GM12878 (cell line): Measurements from ENCODE around the gene KBTBD13. TPM values are rescaled to one million over a fixed set of nuclear protein-coding genes. Genes with fewer than 3 reads are reported as not detected.

ENCODE experiments used
- ATAC-seq: fragments of 200-7000 bp; cut with Tn5 transposase; 3 replicates; pipeline ENCODE4 v1.9.1; 2020; ENCODE audit warnings: mild to moderate bottlenecking, moderate library complexity
- BruUV-seq: library from RNA; stranded (reverse); fragments of 400-500 nt; replicated peaks from 2 replicates; lab custom pipeline; 2021; lab: Mats Ljungman, UMichigan
- CTCF ChIA-PET: fragments of 300-600 bp; sonication (Branson Sonifier 250); formaldehyde crosslinking; extraction: SDS; loops from one replicate; lab custom pipeline; 2021; ENCODE audit warnings: inconsistent platforms; lab: Yijun Ruan, JAX
- POLR2A ChIA-PET: fragments of 350-600 bp; formaldehyde crosslinking; extraction: SDS; loops from one replicate; lab custom pipeline; 2021; ENCODE audit warnings: inconsistent platforms; lab: Charles Lee
- RAD21 ChIA-PET: fragments of 300-600 bp; sonication (Branson Sonifier 250); formaldehyde crosslinking; loops from one replicate; lab custom pipeline; 2023; ENCODE audit warnings: antibody characterized with exemption; ENCODE audit not compliant: unreplicated experiment; lab: Charles Lee
- SMC1A ChIA-PET: fragments of 300-600 bp; sonication (Branson Sonifier 250); formaldehyde crosslinking; loops from one replicate; lab custom pipeline; 2023; ENCODE audit not compliant: unreplicated experiment, uncharacterized antibody; lab: Charles Lee
- DNase-seq: peaks from one replicate; pipeline ENCODE4 v3.0.0-alpha.2; 2011; ENCODE audit warnings: low read depth, low spot score
- FAIRE-seq: peaks from 3 replicates; lab custom pipeline; 2011; peaks lifted over from hg19 to GRCh38; lab: Jason Lieb, UNC
- H2AFZ ChIP-seq: 2 replicates; pipeline ENCODE4 v1.6.0; 2011; ENCODE audit warnings: low read depth, low read length, control low read depth; ENCODE audit not compliant: control insufficient read depth
- H3K27ac ChIP-seq: 2 replicates; pipeline ENCODE4 v1.5.1; 2011; ENCODE audit warnings: control low read depth; ENCODE audit not compliant: control insufficient read depth, insufficient read depth
- H3K27me3 ChIP-seq, 2 experiments: replicated peaks in 1 of 2; 2 replicates each; pipeline versions ENCODE4 v1.6.0 to v1.6.1; 2011; ENCODE audit warnings: low read length in 1 of 2; ENCODE audit not compliant: control insufficient read depth in 2 of 2, insufficient read depth in 2 of 2
- H3K36me3 ChIP-seq, 2 experiments: 2 replicates each; pipeline ENCODE4 v1.5.1; 2011; ENCODE audit warnings: low read length in 1 of 2; ENCODE audit not compliant: control insufficient read depth in 2 of 2, insufficient read depth in 2 of 2
- H3K4me1 ChIP-seq: 2 replicates; pipeline ENCODE4 v1.6.1; 2011; ENCODE audit warnings: mild to moderate bottlenecking, low read length, moderate library complexity, mixed read lengths; ENCODE audit not compliant: control insufficient read depth, insufficient read depth
- H3K4me2 ChIP-seq: 2 replicates; pipeline ENCODE4 v1.6.0; 2011; ENCODE audit warnings: control low read depth; ENCODE audit not compliant: control insufficient read depth, insufficient read depth
- H3K4me3 ChIP-seq: fragments of 200-600 bp; sonication (generic); 2 replicates; pipeline ENCODE4 v1.5.1; 2016
- H3K79me2 ChIP-seq: 2 replicates; pipeline ENCODE4 v1.6.0; 2011; ENCODE audit warnings: low read length; ENCODE audit not compliant: control insufficient read depth, insufficient read depth
- H3K9ac ChIP-seq: 2 replicates; pipeline ENCODE4 v1.8.0; 2011; ENCODE audit warnings: low read length, control low read depth, mixed read lengths; ENCODE audit not compliant: control insufficient read depth, insufficient read depth
- H3K9me3 ChIP-seq: replicated peaks from 3 replicates; pipeline ENCODE4 v1.5.1; 2011; ENCODE audit warnings: mild to moderate bottlenecking, low read length; ENCODE audit not compliant: control insufficient read depth, insufficient read depth
- H4K20me1 ChIP-seq: 2 replicates; pipeline ENCODE4 v1.6.0; 2011; ENCODE audit not compliant: control insufficient read depth, insufficient read depth
- CBX3 ChIP-seq: fragments of 200-600 bp; sonication (generic); IDR thresholded peaks from 2 replicates; pipeline ENCODE4 v1.6.1; 2016; ENCODE audit warnings: low read depth, borderline replicate concordance
- NR2C2 ChIP-seq: IDR thresholded peaks from 2 replicates; pipeline ENCODE4 v1.6.1; 2011; ENCODE audit warnings: borderline replicate concordance, low read depth; ENCODE audit not compliant: control insufficient read depth, insufficient read length
- PAX5 ChIP-seq: IDR thresholded peaks from 2 replicates; pipeline ENCODE4 v1.6.1; 2011; ENCODE audit warnings: low read depth, low read length, borderline replicate concordance
- SMAD1 ChIP-seq: fragments of 450-650 bp; IDR thresholded peaks from 2 replicates; pipeline ENCODE4 v1.6.1; 2018; ENCODE audit warnings: mild to moderate bottlenecking, low read depth; ENCODE audit not compliant: partially characterized antibody
- SREBF1 ChIP-seq: IDR thresholded peaks from 2 replicates; pipeline ENCODE4 v1.6.1; 2012; ENCODE audit warnings: mild to moderate bottlenecking, low read length
- STAT1 ChIP-seq: fragments of 450-650 bp; conservative IDR thresholded peaks from 2 replicates; pipeline ENCODE4 v1.6.1; 2014; ENCODE audit warnings: antibody characterized with exemption, mild to moderate bottlenecking
- SUZ12 ChIP-seq: fragments of 200-600 bp; sonication (generic); IDR thresholded peaks from one replicate; pipeline ENCODE4 v1.6.1; 2018; ENCODE audit warnings: antibody characterized with exemption, mild to moderate bottlenecking; ENCODE audit not compliant: unreplicated experiment
- ZNF592 ChIP-seq: fragments of 450-650 bp; IDR thresholded peaks from 2 replicates; pipeline ENCODE4 v1.6.1; 2017; ENCODE audit warnings: mild to moderate bottlenecking, moderate library complexity
- WGBS: methylation state at CpG from one replicate; pipeline ENCODE4 v1.1.6; 2016; ENCODE audit warnings: low lambda C conversion rate; ENCODE audit not compliant: insufficient replicate concordance, insufficient coverage; ENCODE audit errors: missing lambda C conversion rate; 5-methylcytosine and 5-hydroxymethylcytosine counted together
- in situ Hi-C: fragments of 300-500 bp; cut with MboI; formaldehyde crosslinking; loops from 9 replicates; pipeline ENCODE4 v1.14.3; 2018; ENCODE audit warnings: mixed read lengths
- intact Hi-C: fragments of 100-400 bp; cut with micrococcal nuclease; formaldehyde crosslinking; loops from one replicate; pipeline ENCODE4 v1.14.2; 2022; ENCODE audit not compliant: unreplicated experiment
- polyA plus RNA-seq, 11 experiments: library from polyadenylated mRNA; depleted of rRNA in 4 of 11; unstranded in 6 of 11; stranded (reverse) in 5 of 11; fragments of >200 nt; fragmentation: Nextera tagmentation in 4 of 11; fragmentation: Illumina TruSeq in 1 of 11; extraction: Ambion mirVana in 4 of 11; extraction: Trizol in 1 of 11; gene quantifications; 1 replicate in 1 of 11; 2 replicates in 10 of 11; pipeline versions ENCODE4 v1.2.1 to v1.2.3, GENCODE V29; 2011 to 2016; ENCODE audit warnings: inconsistent platforms in 2 of 11, missing spikeins in 2 of 11, low read depth in 1 of 11
- total RNA-seq, 4 experiments: library from RNA; depleted of rRNA in 3 of 4; stranded (reverse); fragments of >200 nt in 3 of 4; fragmentation: Illumina TruSeq in 1 of 4; extraction: Trizol in 1 of 4; gene quantifications; 2 replicates each; pipeline versions ENCODE4 v1.2.1 to v1.2.3, GENCODE V29; 2013 to 2021
- TF ChIP-seq, protein P1 (sequence below): IDR thresholded peaks from 2 replicates; pipeline ENCODE4 v1.6.1; 2011; ENCODE audit warnings: borderline replicate concordance, low read depth, mild to moderate bottlenecking, moderate library complexity, low read length; ENCODE audit not compliant: insufficient read depth, poor library complexity, severe bottlenecking
- TF ChIP-seq, protein P2 (sequence below): fragments of 450-650 bp; IDR thresholded peaks from 2 replicates; pipeline ENCODE4 v1.6.1; 2016; ENCODE audit warnings: mild to moderate bottlenecking
- TF ChIP-seq, protein P3 (sequence below): fragments of 450-650 bp; IDR thresholded peaks from 2 replicates; pipeline ENCODE4 v1.6.1; 2017; ENCODE audit warnings: mild to moderate bottlenecking

KBTBD13 gene
- total and polyA plus RNA-seq, 10 of the 15 experiments (the other 5 are each of a cell fraction or from before 2014, with no cell fraction given), result 0.06 TPM; not detected in 9

DNA sequence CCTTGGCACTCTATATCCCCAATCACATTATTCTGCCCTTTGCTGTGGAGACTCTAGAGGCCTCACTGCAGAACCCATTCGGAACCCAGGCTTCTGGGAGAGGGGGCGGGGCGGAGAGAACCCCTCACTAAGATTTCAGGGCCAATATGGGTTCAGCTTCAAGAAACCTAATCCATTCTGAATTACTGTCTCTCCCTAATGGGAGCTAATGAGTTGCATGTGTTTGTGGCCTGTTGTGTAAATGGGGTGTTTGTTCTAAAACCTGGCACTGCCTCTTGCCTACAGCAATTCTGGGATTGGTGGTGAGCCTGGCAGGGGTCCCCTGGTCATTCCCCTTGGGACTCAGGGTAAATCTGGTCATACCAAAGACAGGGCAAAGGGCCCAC is 8.2 kb upstream of the KBTBD13 start (continued):
- TF ChIP-seq, protein P1, sequence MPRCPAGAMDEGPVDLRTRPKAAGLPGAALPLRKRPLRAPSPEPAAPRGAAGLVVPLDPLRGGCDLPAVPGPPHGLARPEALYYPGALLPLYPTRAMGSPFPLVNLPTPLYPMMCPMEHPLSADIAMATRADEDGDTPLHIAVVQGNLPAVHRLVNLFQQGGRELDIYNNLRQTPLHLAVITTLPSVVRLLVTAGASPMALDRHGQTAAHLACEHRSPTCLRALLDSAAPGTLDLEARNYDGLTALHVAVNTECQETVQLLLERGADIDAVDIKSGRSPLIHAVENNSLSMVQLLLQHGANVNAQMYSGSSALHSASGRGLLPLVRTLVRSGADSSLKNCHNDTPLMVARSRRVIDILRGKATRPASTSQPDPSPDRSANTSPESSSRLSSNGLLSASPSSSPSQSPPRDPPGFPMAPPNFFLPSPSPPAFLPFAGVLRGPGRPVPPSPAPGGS, result no peak
- TF ChIP-seq STAT1 (no peak), ZNF592 (no peak), NR2C2 (no peak)
- TF ChIP-seq, all 136 proteins: peak for 0

- H3K79me2 ChIP-seq, result no peaks in the 10 kb centered on the region
- no peak for ATAC-seq
- H3K36me3 ChIP-seq, result no peaks in the 10 kb centered on the region
- H3K4me3 ChIP-seq, result no peak overlapping the region
- no peaks in the 10 kb centered on the region for H4K20me1 ChIP-seq
- in situ Hi-C loops (no loop called here), intact Hi-C loops (no loop called here)
- ChIA-PET SMC1A (interaction anchor here (0.6 to 1.8 kb wide), 4 partner anchors 9 to 1364 kb away, joined by 3 to 5 read pairs (median 4); no protein-coding TSS in a partner anchor), RAD21 (no interaction called here), POLR2A (no interaction called here), CTCF (interaction anchor here (1.0 to 1.4 kb wide), 4 partner anchors 8 to 32 kb away, joined by 3 to 5 read pairs (median 3); no protein-coding TSS in a partner anchor)
- no peaks in the 10 kb centered on the region for H3K4me1 ChIP-seq
- no peak overlapping the region for H2AFZ ChIP-seq
- no peak overlapping the region for H3K4me2 ChIP-seq
- BruUV-seq, result no TSS peak
- no peak for FAIRE-seq
- no peak overlapping the region for H3K9ac ChIP-seq
- TF ChIP-seq, protein P2, sequence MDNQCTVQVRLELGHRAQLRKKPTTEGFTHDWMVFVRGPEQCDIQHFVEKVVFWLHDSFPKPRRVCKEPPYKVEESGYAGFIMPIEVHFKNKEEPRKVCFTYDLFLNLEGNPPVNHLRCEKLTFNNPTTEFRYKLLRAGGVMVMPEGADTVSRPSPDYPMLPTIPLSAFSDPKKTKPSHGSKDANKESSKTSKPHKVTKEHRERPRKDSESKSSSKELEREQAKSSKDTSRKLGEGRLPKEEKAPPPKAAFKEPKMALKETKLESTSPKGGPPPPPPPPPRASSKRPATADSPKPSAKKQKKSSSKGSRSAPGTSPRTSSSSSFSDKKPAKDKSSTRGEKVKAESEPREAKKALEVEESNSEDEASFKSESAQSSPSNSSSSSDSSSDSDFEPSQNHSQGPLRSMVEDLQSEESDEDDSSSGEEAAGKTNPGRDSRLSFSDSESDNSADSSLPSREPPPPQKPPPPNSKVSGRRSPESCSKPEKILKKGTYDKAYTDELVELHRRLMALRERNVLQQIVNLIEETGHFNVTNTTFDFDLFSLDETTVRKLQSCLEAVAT, result no peak
- TF ChIP-seq CBX3 (no peak), SREBF1 (no peak), SMAD1 (no peak), STAT1 (no peak), PAX5 (no peak), SUZ12 (no peak)
- TF ChIP-seq, protein P3, sequence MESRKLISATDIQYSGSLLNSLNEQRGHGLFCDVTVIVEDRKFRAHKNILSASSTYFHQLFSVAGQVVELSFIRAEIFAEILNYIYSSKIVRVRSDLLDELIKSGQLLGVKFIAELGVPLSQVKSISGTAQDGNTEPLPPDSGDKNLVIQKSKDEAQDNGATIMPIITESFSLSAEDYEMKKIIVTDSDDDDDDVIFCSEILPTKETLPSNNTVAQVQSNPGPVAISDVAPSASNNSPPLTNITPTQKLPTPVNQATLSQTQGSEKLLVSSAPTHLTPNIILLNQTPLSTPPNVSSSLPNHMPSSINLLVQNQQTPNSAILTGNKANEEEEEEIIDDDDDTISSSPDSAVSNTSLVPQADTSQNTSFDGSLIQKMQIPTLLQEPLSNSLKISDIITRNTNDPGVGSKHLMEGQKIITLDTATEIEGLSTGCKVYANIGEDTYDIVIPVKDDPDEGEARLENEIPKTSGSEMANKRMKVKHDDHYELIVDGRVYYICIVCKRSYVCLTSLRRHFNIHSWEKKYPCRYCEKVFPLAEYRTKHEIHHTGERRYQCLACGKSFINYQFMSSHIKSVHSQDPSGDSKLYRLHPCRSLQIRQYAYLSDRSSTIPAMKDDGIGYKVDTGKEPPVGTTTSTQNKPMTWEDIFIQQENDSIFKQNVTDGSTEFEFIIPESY, result no peak
- H3K27me3 ChIP-seq, result peaks cover 0 to 2% of the 10 kb centered on the region in 2 experiments
- no peak overlapping the region for H3K27ac ChIP-seq
- no peaks in the 10 kb centered on the region for H3K9me3 ChIP-seq
- WGBS, result 19% methylated on average over 1 of the region's 1 CpG
- DNase-seq, result no peak
These were observed 7.4 kb upstream of the KBTBD13 start for GRCh38 chr15:65069179-65069578.
